Measurements from ENCODE around the gene SDK1. TPM values are rescaled to one million over a fixed set of nuclear protein-coding genes. Genes with fewer than 3 reads are reported as not detected.
"Not testable (repeated sequence)": the region's sequence is repeated elsewhere in the genome, so short reads cannot be mapped to it uniquely, and the experiment has no call there.

Gene SDK1
- polyA plus RNA-seq, 2 donors = 0.33 to 0.47 TPM

- WGBS, 2 donors = 56 to 69% methylated on average over 15 of the region's 15 CpGs
- no peak overlapping the region for H3K27ac ChIP-seq (ENCODE audit: low read depth in 2 of 2, low read length in 1 of 2)
These were observed 453.7 kb downstream of the SDK1 start for GRCh38 chr7:3754493-3755341.

GRCh38 chr7:3755778-3756453 is 454.9 kb downstream of the SDK1 start:
- not testable (repeated sequence) for H3K4me1 ChIP-seq (ENCODE audit: control insufficient read depth in 2 of 2, insufficient read depth in 2 of 2, low read length in 1 of 2); H3K9me3 ChIP-seq (ENCODE audit: control insufficient read depth in 2 of 2, insufficient read depth in 1 of 2, low read depth in 1 of 2, low read length in 1 of 2); H3K4me3 ChIP-seq (ENCODE audit: low read depth in 1 of 2, low read length in 2 of 2); H3K27me3 ChIP-seq (ENCODE audit: control insufficient read depth in 1 of 2, insufficient read depth in 2 of 2, low read length in 2 of 2); H3K36me3 ChIP-seq (ENCODE audit: control insufficient read depth in 2 of 2, insufficient read depth in 2 of 2, low read length in 1 of 2); H3K27ac ChIP-seq (ENCODE audit: low read depth in 2 of 2, low read length in 1 of 2)
- WGBS, 2 donors = 90% methylated on average over 8 of the region's 8 CpGs

More at GRCh38 chr7:3754493-3755341, 453.7 kb downstream of the SDK1 start:
- H3K4me3 ChIP-seq (ENCODE audit: low read depth in 1 of 2, low read length in 2 of 2) = no peak overlapping the region
- H3K27me3 ChIP-seq (ENCODE audit: control insufficient read depth in 1 of 2, insufficient read depth in 2 of 2, low read length in 2 of 2) = no peaks in the 10 kb centered on the region
- no peaks in the 10 kb centered on the region for H3K36me3 ChIP-seq (ENCODE audit: control insufficient read depth in 2 of 2, insufficient read depth in 2 of 2, low read length in 1 of 2)
- H3K9me3 ChIP-seq (ENCODE audit: control insufficient read depth in 2 of 2, insufficient read depth in 1 of 2, low read depth in 1 of 2, low read length in 1 of 2) = no peaks in the 10 kb centered on the region
- no peaks in the 10 kb centered on the region for H3K4me1 ChIP-seq (ENCODE audit: control insufficient read depth in 2 of 2, insufficient read depth in 2 of 2, low read length in 1 of 2)

GRCh38 chr7:3757059-3757458 is 456.0 kb downstream of the SDK1 start:
- no peak overlapping the region for H3K27ac ChIP-seq (ENCODE audit: low read depth in 2 of 2, low read length in 1 of 2)
- H3K4me1 ChIP-seq (ENCODE audit: control insufficient read depth in 2 of 2, insufficient read depth in 2 of 2, low read length in 1 of 2) = no peaks in the 10 kb centered on the region
- no peaks in the 10 kb centered on the region for H3K36me3 ChIP-seq (ENCODE audit: control insufficient read depth in 2 of 2, insufficient read depth in 2 of 2, low read length in 1 of 2)
- H3K9me3 ChIP-seq (ENCODE audit: control insufficient read depth in 2 of 2, insufficient read depth in 1 of 2, low read depth in 1 of 2, low read length in 1 of 2) = no peaks in the 10 kb centered on the region
- WGBS, 2 donors = 76 to 83% methylated on average over 3 of the region's 3 CpGs
- no peak overlapping the region for H3K4me3 ChIP-seq (ENCODE audit: low read depth in 1 of 2, low read length in 2 of 2)
- no peaks in the 10 kb centered on the region for H3K27me3 ChIP-seq (ENCODE audit: control insufficient read depth in 1 of 2, insufficient read depth in 2 of 2, low read length in 2 of 2)

- Histone ChIP-seq H3K4me3 (ENCODE audit: low read depth in 1 of 2, low read length in 2 of 2) (no peak overlapping the region), H3K27ac (ENCODE audit: low read depth in 2 of 2, low read length in 1 of 2) (no peak overlapping the region), H3K36me3 (ENCODE audit: control insufficient read depth in 2 of 2, insufficient read depth in 2 of 2, low read length in 1 of 2) (no peaks in the 10 kb centered on the region), H3K9me3 (ENCODE audit: control insufficient read depth in 2 of 2, insufficient read depth in 1 of 2, low read depth in 1 of 2, low read length in 1 of 2) (no peaks in the 10 kb centered on the region), H3K4me1 (ENCODE audit: control insufficient read depth in 2 of 2, insufficient read depth in 2 of 2, low read length in 1 of 2) (no peaks in the 10 kb centered on the region), H3K27me3 (ENCODE audit: control insufficient read depth in 1 of 2, insufficient read depth in 2 of 2, low read length in 2 of 2) (no peaks in the 10 kb centered on the region)
- WGBS, 2 donors = 76 to 81% methylated on average over 5 of the region's 5 CpGs
These were observed 459.6 kb downstream of the SDK1 start for GRCh38 chr7:3760651-3761050.

GRCh38 chr7:3762146-3762831 is 461.2 kb downstream of the SDK1 start:
- Histone ChIP-seq H3K36me3 (ENCODE audit: control insufficient read depth in 2 of 2, insufficient read depth in 2 of 2, low read length in 1 of 2) (no peaks in the 10 kb centered on the region), H3K4me3 (ENCODE audit: low read depth in 1 of 2, low read length in 2 of 2) (no peak overlapping the region), H3K27ac (ENCODE audit: low read depth in 2 of 2, low read length in 1 of 2) (no peak overlapping the region), H3K27me3 (ENCODE audit: control insufficient read depth in 1 of 2, insufficient read depth in 2 of 2, low read length in 2 of 2) (no peaks in the 10 kb centered on the region), H3K4me1 (ENCODE audit: control insufficient read depth in 2 of 2, insufficient read depth in 2 of 2, low read length in 1 of 2) (no peaks in the 10 kb centered on the region), H3K9me3 (ENCODE audit: control insufficient read depth in 2 of 2, insufficient read depth in 1 of 2, low read depth in 1 of 2, low read length in 1 of 2) (no peaks in the 10 kb centered on the region)
- WGBS, 2 donors = 80 to 82% methylated on average over 11 of the region's 11 CpGs

GRCh38 chr7:3767917-3768777 is 467.1 kb downstream of the SDK1 start:
- no peak overlapping the region for H3K4me3 ChIP-seq (ENCODE audit: low read depth in 1 of 2, low read length in 2 of 2)
- no peaks in the 10 kb centered on the region for H3K27me3 ChIP-seq (ENCODE audit: control insufficient read depth in 1 of 2, insufficient read depth in 2 of 2, low read length in 2 of 2)
- H3K36me3 ChIP-seq (ENCODE audit: control insufficient read depth in 2 of 2, insufficient read depth in 2 of 2, low read length in 1 of 2) = no peaks in the 10 kb centered on the region
- H3K27ac ChIP-seq (ENCODE audit: low read depth in 2 of 2, low read length in 1 of 2) = no peak overlapping the region
- 70 to 78% methylated on average over 9 of the region's 9 CpGs for WGBS, 2 donors
- no peaks in the 10 kb centered on the region for H3K4me1 ChIP-seq (ENCODE audit: control insufficient read depth in 2 of 2, insufficient read depth in 2 of 2, low read length in 1 of 2)
- H3K9me3 ChIP-seq (ENCODE audit: control insufficient read depth in 2 of 2, insufficient read depth in 1 of 2, low read depth in 1 of 2, low read length in 1 of 2) = no peaks in the 10 kb centered on the region

- no peaks in the 10 kb centered on the region for H3K27me3 ChIP-seq (ENCODE audit: control insufficient read depth in 1 of 2, insufficient read depth in 2 of 2, low read length in 2 of 2)
- H3K4me3 ChIP-seq (ENCODE audit: low read depth in 1 of 2, low read length in 2 of 2) = no peak overlapping the region
- no peaks in the 10 kb centered on the region for H3K36me3 ChIP-seq (ENCODE audit: control insufficient read depth in 2 of 2, insufficient read depth in 2 of 2, low read length in 1 of 2)
- H3K9me3 ChIP-seq (ENCODE audit: control insufficient read depth in 2 of 2, insufficient read depth in 1 of 2, low read depth in 1 of 2, low read length in 1 of 2) = no peaks in the 10 kb centered on the region
- no peaks in the 10 kb centered on the region for H3K4me1 ChIP-seq (ENCODE audit: control insufficient read depth in 2 of 2, insufficient read depth in 2 of 2, low read length in 1 of 2)
- H3K27ac ChIP-seq (ENCODE audit: low read depth in 2 of 2, low read length in 1 of 2) = no peak overlapping the region
- 69 to 70% methylated on average over 3 of the region's 3 CpGs for WGBS, 2 donors
These were observed 470.9 kb downstream of the SDK1 start for GRCh38 chr7:3771906-3772305.

- Histone ChIP-seq H3K4me1 (ENCODE audit: control insufficient read depth in 2 of 2, insufficient read depth in 2 of 2, low read length in 1 of 2) (no peaks in the 10 kb centered on the region), H3K27me3 (ENCODE audit: control insufficient read depth in 1 of 2, insufficient read depth in 2 of 2, low read length in 2 of 2) (no peaks in the 10 kb centered on the region), H3K36me3 (ENCODE audit: control insufficient read depth in 2 of 2, insufficient read depth in 2 of 2, low read length in 1 of 2) (no peaks in the 10 kb centered on the region), H3K9me3 (ENCODE audit: control insufficient read depth in 2 of 2, insufficient read depth in 1 of 2, low read depth in 1 of 2, low read length in 1 of 2) (peaks cover 4 to 6% of the 10 kb centered on the region in 2 donors), H3K27ac (ENCODE audit: low read depth in 2 of 2, low read length in 1 of 2) (no peak overlapping the region), H3K4me3 (ENCODE audit: low read depth in 1 of 2, low read length in 2 of 2) (no peak overlapping the region)
- WGBS, 2 donors = 73 to 75% methylated on average over 8 of the region's 8 CpGs
These were observed 477.3 kb downstream of the SDK1 start for GRCh38 chr7:3778345-3778744.

GRCh38 chr7:3780016-3780415 is 479.0 kb downstream of the SDK1 start:
- no peak overlapping the region for H3K4me3 ChIP-seq (ENCODE audit: low read depth in 1 of 2, low read length in 2 of 2)
- H3K27ac ChIP-seq (ENCODE audit: low read depth in 2 of 2, low read length in 1 of 2) = no peak overlapping the region
- H3K4me1 ChIP-seq (ENCODE audit: control insufficient read depth in 2 of 2, insufficient read depth in 2 of 2, low read length in 1 of 2) = no peaks in the 10 kb centered on the region
- WGBS, 2 donors = 79 to 81% methylated on average over 2 of the region's 2 CpGs
- no peaks in the 10 kb centered on the region for H3K27me3 ChIP-seq (ENCODE audit: control insufficient read depth in 1 of 2, insufficient read depth in 2 of 2, low read length in 2 of 2)
- H3K9me3 ChIP-seq (ENCODE audit: control insufficient read depth in 2 of 2, insufficient read depth in 1 of 2, low read depth in 1 of 2, low read length in 1 of 2) = peaks cover 4 to 6% of the 10 kb centered on the region in 2 donors
- H3K36me3 ChIP-seq (ENCODE audit: control insufficient read depth in 2 of 2, insufficient read depth in 2 of 2, low read length in 1 of 2) = no peaks in the 10 kb centered on the region

Measured in esophagus (tissue), 2 donors.